Central memory CD8-positive, alpha-beta T cell (primary cell): Measurements from ENCODE around the gene TENT4B.
A peak's percentile ranks its signal among the peaks of the same experiment; 100 is the strongest.

Experiments
- ATAC-seq: fragments of 150-1000 bp; cut with Tn5 transposase; replicated peaks from 2 replicates; pipeline ENCODE4 v1.10.0; 2022; ENCODE audit warnings: mild to moderate bottlenecking, moderate FRiP score, moderate number of reproducible peaks; ENCODE audit not compliant: poor library complexity, severe bottlenecking; ENCODE audit errors: extremely low read depth
- DNase-seq, 2 donors: peaks; one replicate each; pipeline ENCODE4 v3.0.0; 2021; ENCODE audit warnings: low spot score in 2 of 2
- H3K27ac Mint-ChIP-seq: one replicate; pipeline ENCODE4 v1.8.0; 2022; ENCODE audit warnings: low read depth, mild to moderate bottlenecking, moderate library complexity, mixed read lengths
- H3K27me3 Mint-ChIP-seq: one replicate; pipeline ENCODE4 v1.8.0; 2022; ENCODE audit warnings: mixed read lengths
- H3K36me3 Mint-ChIP-seq: one replicate; pipeline ENCODE4 v1.8.0; 2022; ENCODE audit warnings: mild to moderate bottlenecking, moderate library complexity, mixed read lengths; ENCODE audit not compliant: insufficient read depth
- H3K4me1 Mint-ChIP-seq: one replicate; pipeline ENCODE4 v1.8.0; 2022; ENCODE audit warnings: mixed read lengths
- H3K4me3 Mint-ChIP-seq: one replicate; pipeline ENCODE4 v1.8.0; 2022; ENCODE audit warnings: mild to moderate bottlenecking, moderate library complexity, mixed read lengths
- H3K9me3 Mint-ChIP-seq: one replicate; pipeline ENCODE4 v1.8.0; 2022; ENCODE audit warnings: mixed read lengths

Gene TENT4B

DNA sequence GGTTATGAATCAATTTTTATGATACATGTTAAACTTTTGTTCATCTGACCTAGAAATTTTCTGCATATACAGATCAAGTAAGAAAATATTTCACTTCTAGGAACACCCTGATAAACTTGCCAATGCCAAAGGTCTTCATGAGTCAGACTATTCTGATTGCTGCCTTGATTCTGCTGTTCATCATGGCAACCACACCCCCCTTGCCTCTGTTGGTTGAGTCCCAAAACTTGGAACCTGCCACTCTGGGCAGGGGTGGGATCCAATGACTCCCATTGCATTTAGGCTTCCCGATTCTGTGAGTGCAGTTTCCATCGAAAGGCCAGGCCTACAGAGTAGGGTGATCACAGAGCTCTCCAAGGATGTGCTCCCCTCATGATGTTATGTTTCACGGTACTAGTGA is 15.8 kb upstream of the TENT4B start:
- ATAC-seq (no peak), DNase-seq (no peak)
- Mint-ChIP-seq H3K4me3 (no peak overlapping the region), H3K9me3 (no peaks in the 10 kb centered on the region), H3K27me3 (no peaks in the 10 kb centered on the region), H3K4me1 (no peaks in the 10 kb centered on the region), H3K27ac (no peak overlapping the region), H3K36me3 (peaks cover 2% of the 10 kb centered on the region)

DNA sequence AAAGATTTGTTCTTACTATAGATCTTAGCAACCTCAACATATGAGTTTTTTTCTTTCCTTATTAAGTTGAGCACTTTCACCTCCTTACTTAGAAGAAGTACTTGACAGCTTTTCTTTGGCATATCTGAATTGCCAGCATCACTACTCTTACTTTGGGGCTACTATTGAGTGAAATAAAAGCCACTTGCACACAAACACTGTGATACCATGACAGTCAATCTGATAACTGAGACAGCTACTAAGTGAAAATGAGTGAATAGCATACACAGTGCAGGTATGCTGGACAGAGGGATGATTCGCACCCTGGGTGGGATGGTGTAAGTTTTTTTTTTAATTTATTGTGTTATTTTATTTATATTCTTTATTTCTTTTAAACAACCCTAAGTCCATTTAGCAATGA is 13.5 kb upstream of the TENT4B start:
- DNase-seq: no peak
- H3K27me3 Mint-ChIP-seq: no peaks in the 10 kb centered on the region
- H3K4me3 Mint-ChIP-seq: no peak overlapping the region
- H3K9me3 Mint-ChIP-seq: no peaks in the 10 kb centered on the region
- no peaks in the 10 kb centered on the region for H3K4me1 Mint-ChIP-seq
- H3K27ac Mint-ChIP-seq: no peak overlapping the region
- peaks cover 2% of the 10 kb centered on the region for H3K36me3 Mint-ChIP-seq
- no peak for ATAC-seq

DNA sequence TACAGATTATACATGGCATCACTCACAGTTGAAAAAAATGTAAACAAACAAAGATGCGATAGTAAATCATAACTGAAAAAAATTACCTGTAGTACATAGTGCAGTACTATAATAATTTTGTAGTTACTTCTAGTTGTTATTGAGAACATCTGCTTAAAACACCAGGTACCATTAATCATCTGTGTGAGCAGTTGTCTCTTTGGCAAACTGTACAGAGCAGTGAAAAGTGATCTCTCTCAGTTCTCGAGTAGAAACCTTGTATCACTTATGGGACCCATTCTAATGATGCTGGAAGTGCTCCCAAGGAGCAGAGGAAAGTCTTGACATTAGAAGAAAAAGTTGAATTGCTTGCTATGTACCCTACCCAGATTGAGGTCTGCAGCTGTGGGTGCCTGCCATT is 8.9 kb upstream of the TENT4B start:
- Mint-ChIP-seq H3K36me3 (peaks cover 2% of the 10 kb centered on the region), H3K9me3 (no peaks in the 10 kb centered on the region)

GRCh38 chr16:50146479-50147435 is 6.3 kb upstream of the TENT4B start:
- Mint-ChIP-seq H3K27me3 (no peaks in the 10 kb centered on the region), H3K27ac (no peak overlapping the region), H3K9me3 (no peaks in the 10 kb centered on the region), H3K4me1 (peaks cover 2% of the 10 kb centered on the region), H3K36me3 (peaks cover 2% of the 10 kb centered on the region), H3K4me3 (no peak overlapping the region)
- ATAC-seq (no peak), DNase-seq (no peak)

More for the DNA sequence above, 8.9 kb upstream of the TENT4B start:
- no peak for DNase-seq
- no peak overlapping the region for H3K27ac Mint-ChIP-seq
- H3K4me1 Mint-ChIP-seq: no peaks in the 10 kb centered on the region
- H3K27me3 Mint-ChIP-seq: no peaks in the 10 kb centered on the region
- ATAC-seq: no peak
- H3K4me3 Mint-ChIP-seq: no peak overlapping the region

- Mint-ChIP-seq H3K4me3 (no peak overlapping the region), H3K9me3 (no peaks in the 10 kb centered on the region), H3K4me1 (peaks cover 26% of the 10 kb centered on the region), H3K36me3 (peaks cover 14% of the 10 kb centered on the region), H3K27me3 (no peaks in the 10 kb centered on the region), H3K27ac (no peak overlapping the region)
- ATAC-seq (no peak), DNase-seq (no peak)
Measured at GRCh38 chr16:50151322-50151721, 1.8 kb upstream of the TENT4B start.

- peak overlapping the region; percentile 83 for H3K4me3 Mint-ChIP-seq
- no peaks in the 10 kb centered on the region for H3K9me3 Mint-ChIP-seq
- H3K36me3 Mint-ChIP-seq: peaks cover 14% of the 10 kb centered on the region
- no peak for ATAC-seq
- DNase-seq: no peak
- peak overlapping the region; percentile 92 for H3K27ac Mint-ChIP-seq
- peaks cover 30% of the 10 kb centered on the region for H3K4me1 Mint-ChIP-seq
- no peaks in the 10 kb centered on the region for H3K27me3 Mint-ChIP-seq
Measured at GRCh38 chr16:50151756-50152155, 1.4 kb upstream of the TENT4B start.

GRCh38 chr16:50152351-50152806 is 727 bp upstream of the TENT4B start:
- H3K4me3 Mint-ChIP-seq: peak overlapping the region; percentile 83
- peaks cover 35% of the 10 kb centered on the region for H3K4me1 Mint-ChIP-seq
- peaks cover 14% of the 10 kb centered on the region for H3K36me3 Mint-ChIP-seq
- DNase-seq (peak; percentile 54 to 66), ATAC-seq (peak; percentile 57)
- peak overlapping the region; percentile 92 for H3K27ac Mint-ChIP-seq
- no peaks in the 10 kb centered on the region for H3K27me3 Mint-ChIP-seq
- no peaks in the 10 kb centered on the region for H3K9me3 Mint-ChIP-seq

DNA sequence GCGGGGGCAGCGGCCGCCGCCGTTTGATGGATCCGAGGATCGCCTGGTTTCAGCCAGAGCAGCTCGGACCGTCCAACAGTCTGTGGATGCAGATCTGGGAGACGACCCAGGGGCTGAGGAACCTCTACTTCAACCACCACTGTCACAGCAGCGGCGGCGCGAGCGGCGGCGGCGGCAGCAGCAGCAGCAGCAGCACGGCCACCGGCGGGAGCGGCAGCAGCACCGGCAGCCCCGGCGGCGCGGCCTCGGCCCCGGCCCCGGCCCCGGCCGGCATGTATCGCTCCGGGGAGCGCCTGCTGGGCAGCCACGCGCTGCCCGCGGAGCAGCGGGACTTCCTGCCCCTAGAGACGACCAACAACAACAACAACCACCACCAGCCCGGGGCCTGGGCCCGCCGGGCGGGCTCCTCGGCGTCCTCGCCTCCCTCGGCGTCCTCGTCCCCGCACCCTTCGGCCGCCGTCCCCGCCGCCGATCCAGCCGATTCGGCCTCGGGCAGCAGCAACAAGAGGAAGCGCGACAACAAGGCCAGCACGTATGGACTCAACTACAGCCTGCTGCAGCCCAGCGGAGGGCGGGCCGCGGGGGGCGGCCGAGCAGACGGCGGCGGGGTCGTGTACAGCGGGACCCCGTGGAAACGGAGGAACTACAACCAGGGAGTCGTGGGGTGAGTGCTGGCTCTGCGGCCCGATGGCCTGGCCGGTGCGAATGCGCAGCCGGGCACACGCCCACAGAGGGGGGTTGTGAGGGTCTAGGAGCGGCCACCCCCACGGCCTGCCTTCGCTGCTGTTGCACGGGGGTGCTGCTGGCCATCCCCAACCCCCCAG is 702 bp downstream of the TENT4B start:
- Mint-ChIP-seq H3K4me3 (peak overlapping the region; percentile 83), H3K27ac (peak overlapping the region; percentile 87), H3K4me1 (peaks cover 43% of the 10 kb centered on the region), H3K9me3 (no peaks in the 10 kb centered on the region), H3K27me3 (no peaks in the 10 kb centered on the region), H3K36me3 (peaks cover 11% of the 10 kb centered on the region)
- DNase-seq (no peak), ATAC-seq (peak; percentile 1)

- ATAC-seq (no peak), DNase-seq (no peak)
- peaks cover 50% of the 10 kb centered on the region for H3K4me1 Mint-ChIP-seq
- H3K4me3 Mint-ChIP-seq: peak overlapping the region; percentile 83
- H3K27ac Mint-ChIP-seq: peak overlapping the region; percentile 87
- peaks cover 11% of the 10 kb centered on the region for H3K36me3 Mint-ChIP-seq
- no peaks in the 10 kb centered on the region for H3K27me3 Mint-ChIP-seq
- no peaks in the 10 kb centered on the region for H3K9me3 Mint-ChIP-seq
Measured at GRCh38 chr16:50154420-50154950, 1.4 kb downstream of the TENT4B start.

DNA sequence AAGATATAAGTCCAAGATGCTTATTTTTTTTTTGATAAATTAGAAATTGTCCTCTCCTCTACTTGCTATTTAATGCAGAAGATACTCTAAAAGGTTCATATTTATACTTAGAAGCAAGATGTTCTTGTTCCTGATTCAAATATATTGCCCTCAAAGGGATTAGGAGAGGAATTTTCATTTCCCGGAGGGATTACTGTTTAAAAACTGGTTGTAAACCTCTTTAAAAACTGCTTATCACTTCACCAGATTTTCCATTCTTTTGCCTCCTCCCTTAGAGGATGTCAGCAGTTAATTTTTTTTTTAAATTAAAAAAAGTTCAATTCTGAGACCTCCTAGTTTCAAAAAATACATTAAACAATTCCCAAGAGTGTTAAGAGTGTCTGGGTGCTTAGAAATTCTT is 2.8 kb downstream of the TENT4B start:
- peak overlapping the region; percentile 83 for H3K4me3 Mint-ChIP-seq
- H3K9me3 Mint-ChIP-seq: no peaks in the 10 kb centered on the region
- no peak for DNase-seq
- H3K27ac Mint-ChIP-seq: peak overlapping the region; percentile 87
- no peaks in the 10 kb centered on the region for H3K27me3 Mint-ChIP-seq
- peaks cover 63% of the 10 kb centered on the region for H3K4me1 Mint-ChIP-seq
- peaks cover 11% of the 10 kb centered on the region for H3K36me3 Mint-ChIP-seq
- ATAC-seq: no peak

DNA sequence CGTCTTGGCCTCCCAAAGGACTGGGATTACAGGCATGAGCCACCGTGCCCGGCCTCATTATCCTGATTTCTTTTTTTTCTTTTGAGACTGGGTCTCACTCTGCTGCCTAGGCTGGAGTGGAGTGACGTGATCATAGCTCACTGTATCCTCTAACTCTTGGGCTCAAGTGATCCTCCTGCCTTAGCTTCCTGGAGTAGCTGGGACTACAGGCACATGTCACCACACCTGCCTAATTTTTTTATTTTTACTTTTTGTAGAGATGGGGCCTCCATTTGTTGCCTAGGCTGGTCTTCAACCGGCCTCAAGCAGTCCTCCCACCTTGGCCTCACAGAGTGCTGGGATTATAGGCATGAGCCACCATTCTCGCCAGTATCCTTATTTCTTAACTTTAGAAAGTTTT is 3.5 kb downstream of the TENT4B start:
- peak overlapping the region; percentile 65 for H3K27ac Mint-ChIP-seq
- H3K4me1 Mint-ChIP-seq: peaks cover 65% of the 10 kb centered on the region
- ATAC-seq: no peak
- H3K36me3 Mint-ChIP-seq: peaks cover 12% of the 10 kb centered on the region
- no peaks in the 10 kb centered on the region for H3K27me3 Mint-ChIP-seq
- no peaks in the 10 kb centered on the region for H3K9me3 Mint-ChIP-seq
- DNase-seq: no peak
- peak overlapping the region; percentile 55 for H3K4me3 Mint-ChIP-seq

GRCh38 chr16:50160495-50161164 is 7.5 kb downstream of the TENT4B start:
- Mint-ChIP-seq H3K4me1 (peaks cover 57% of the 10 kb centered on the region), H3K36me3 (peaks cover 6% of the 10 kb centered on the region), H3K4me3 (peak overlapping the region; percentile 10), H3K27ac (peak overlapping the region; percentile 68), H3K27me3 (no peaks in the 10 kb centered on the region), H3K9me3 (no peaks in the 10 kb centered on the region)
- DNase-seq (no peak), ATAC-seq (peak; percentile 89)
